Testis (tissue), 3 donors: ENCODE data around the gene CLEC6A. TPM values are rescaled to one million over a fixed set of nuclear protein-coding genes. Genes with fewer than 3 reads are reported as not detected.

Source experiments
- DNase-seq: peaks from one replicate; pipeline ENCODE4 v3.0.0-alpha.2; 2019
- H3K27ac ChIP-seq, 2 donors: fragments of 200-600 bp; sonication (generic); one replicate each; pipeline ENCODE4 v1.5.1; 2019
- H3K27me3 ChIP-seq: fragments of 200-600 bp; sonication (generic); one replicate; pipeline ENCODE4 v1.5.1; 2019
- H3K36me3 ChIP-seq: fragments of 200-600 bp; sonication (generic); one replicate; pipeline ENCODE4 v1.5.1; 2017; ENCODE audit warnings: low read depth; ENCODE audit errors: missing control alignments
- H3K4me1 ChIP-seq: fragments of 200-600 bp; sonication (generic); one replicate; pipeline ENCODE4 v1.5.1; 2019
- H3K4me3 ChIP-seq, 2 donors: fragments of 200-600 bp; sonication (generic); one replicate each; pipeline ENCODE4 v1.5.1; 2017 to 2019
- H3K9me3 ChIP-seq: fragments of 200-600 bp; sonication (generic); one replicate; pipeline ENCODE4 v1.5.1; 2017
- POLR2A ChIP-seq: fragments of 450-650 bp; IDR thresholded peaks from one replicate; pipeline ENCODE4 v1.6.1; 2017; ENCODE audit warnings: antibody characterized with exemption, mild to moderate bottlenecking, moderate library complexity
- WGBS, 2 donors: methylation state at CpG; one replicate each; pipeline ENCODE4 v1.1.5; 2018; 5-methylcytosine and 5-hydroxymethylcytosine counted together
- intact Hi-C: fragments of 100-400 bp; cut with DNase I; formaldehyde crosslinking; loops from one replicate; pipeline ENCODE4 v1.15.1; 2023; ENCODE audit warnings: low total_unique reads
- polyA plus RNA-seq: library from polyadenylated mRNA; stranded (reverse); fragments of 350-450 nt; fragmentation: Illumina TruSeq; extraction: RNeasy Lipid Tissue Mini Kit (QIAGEN cat#74804); gene quantifications from one replicate; pipeline ENCODE4 v1.2.3, GENCODE V29; 2014; ENCODE audit warnings: low read depth, low replicate concordance; ENCODE audit not compliant: insufficient read depth
- total RNA-seq, 2 donors: library from RNA; depleted of rRNA; stranded (reverse); fragments of >200 nt; gene quantifications; one replicate each; pipeline ENCODE4 v1.2.3, GENCODE V29; 2016
- TF ChIP-seq, protein P1 (sequence below), 3 experiments: fragments of 450-650 bp in 2 of 3; fragments of 200-600 bp in 1 of 3; sonication (generic) in 1 of 3; IDR thresholded peaks; one replicate each; pipeline ENCODE4 v1.5.1; 2016 to 2019; ENCODE audit warnings: antibody characterized with exemption in 3 of 3, mild to moderate bottlenecking in 2 of 3, moderate library complexity in 1 of 3

The CLEC6A gene
- total and polyA plus RNA-seq, 3 donors from 2014 or later, result not detected

- H3K4me3 ChIP-seq, result no peak overlapping the region
- 79 to 81% methylated on average over 1 of the region's 1 CpG for WGBS, 2 donors
- no peaks in the 10 kb centered on the region for H3K4me1 ChIP-seq
- intact Hi-C loops, result no loop called here
- H3K36me3 ChIP-seq, result no peaks in the 10 kb centered on the region
- TF ChIP-seq, protein P1, sequence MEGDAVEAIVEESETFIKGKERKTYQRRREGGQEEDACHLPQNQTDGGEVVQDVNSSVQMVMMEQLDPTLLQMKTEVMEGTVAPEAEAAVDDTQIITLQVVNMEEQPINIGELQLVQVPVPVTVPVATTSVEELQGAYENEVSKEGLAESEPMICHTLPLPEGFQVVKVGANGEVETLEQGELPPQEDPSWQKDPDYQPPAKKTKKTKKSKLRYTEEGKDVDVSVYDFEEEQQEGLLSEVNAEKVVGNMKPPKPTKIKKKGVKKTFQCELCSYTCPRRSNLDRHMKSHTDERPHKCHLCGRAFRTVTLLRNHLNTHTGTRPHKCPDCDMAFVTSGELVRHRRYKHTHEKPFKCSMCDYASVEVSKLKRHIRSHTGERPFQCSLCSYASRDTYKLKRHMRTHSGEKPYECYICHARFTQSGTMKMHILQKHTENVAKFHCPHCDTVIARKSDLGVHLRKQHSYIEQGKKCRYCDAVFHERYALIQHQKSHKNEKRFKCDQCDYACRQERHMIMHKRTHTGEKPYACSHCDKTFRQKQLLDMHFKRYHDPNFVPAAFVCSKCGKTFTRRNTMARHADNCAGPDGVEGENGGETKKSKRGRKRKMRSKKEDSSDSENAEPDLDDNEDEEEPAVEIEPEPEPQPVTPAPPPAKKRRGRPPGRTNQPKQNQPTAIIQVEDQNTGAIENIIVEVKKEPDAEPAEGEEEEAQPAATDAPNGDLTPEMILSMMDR (IDR thresholded peaks at IDR 0.05), result no peak
- TF ChIP-seq POLR2A, result no peak
- H3K27ac ChIP-seq, result no peak overlapping the region
- no peaks in the 10 kb centered on the region for H3K9me3 ChIP-seq
- DNase-seq, result no peak
- no peaks in the 10 kb centered on the region for H3K27me3 ChIP-seq
Observed at GRCh38 chr12:8453796-8454195, 2.0 kb upstream of the CLEC6A start.

GRCh38 chr12:8455271-8455670 lies 491 bp upstream of the CLEC6A start:
- DNase-seq, result no peak
- no peaks in the 10 kb centered on the region for H3K9me3 ChIP-seq
- TF ChIP-seq POLR2A, result no peak
- TF ChIP-seq, protein P1 (IDR thresholded peaks at IDR 0.05), result no peak
- intact Hi-C loops, result no loop called here
- no peak overlapping the region for H3K4me3 ChIP-seq
- H3K4me1 ChIP-seq, result no peaks in the 10 kb centered on the region
- H3K36me3 ChIP-seq, result no peaks in the 10 kb centered on the region
- no peaks in the 10 kb centered on the region for H3K27me3 ChIP-seq
- no peak overlapping the region for H3K27ac ChIP-seq

GRCh38 chr12:8461426-8461825 lies 5.7 kb downstream of the CLEC6A start:
- H3K4me3 ChIP-seq, result no peak overlapping the region

GRCh38 chr12:8465301-8465996 lies 9.7 kb downstream of the CLEC6A start:
- Histone ChIP-seq H3K4me1 (no peaks in the 10 kb centered on the region), H3K27ac (no peak overlapping the region), H3K9me3 (no peaks in the 10 kb centered on the region), H3K27me3 (no peaks in the 10 kb centered on the region), H3K4me3 (no peak overlapping the region), H3K36me3 (no peaks in the 10 kb centered on the region)
- intact Hi-C loops, result no loop called here
- DNase-seq, result no peak
- WGBS, 2 donors, result 0% methylated on average over 2 of the region's 2 CpGs
- no peak for TF ChIP-seq POLR2A
- TF ChIP-seq, protein P1 (IDR thresholded peaks at IDR 0.05), result no peak

More at GRCh38 chr12:8461426-8461825, 5.7 kb downstream of the CLEC6A start:
- Histone ChIP-seq H3K27me3 (no peaks in the 10 kb centered on the region), H3K27ac (no peak overlapping the region), H3K4me1 (no peaks in the 10 kb centered on the region), H3K9me3 (no peaks in the 10 kb centered on the region), H3K36me3 (no peaks in the 10 kb centered on the region)
- TF ChIP-seq POLR2A, result no peak
- TF ChIP-seq, protein P1 (IDR thresholded peaks at IDR 0.05), result no peak
- intact Hi-C loops, result no loop called here
- DNase-seq, result no peak
- 83 to 88% methylated on average over 2 of the region's 2 CpGs for WGBS, 2 donors

GRCh38 chr12:8466241-8466640 lies 10.5 kb downstream of the CLEC6A start:
- Histone ChIP-seq H3K9me3 (no peaks in the 10 kb centered on the region), H3K4me3 (no peak overlapping the region), H3K4me1 (no peaks in the 10 kb centered on the region), H3K27ac (no peak overlapping the region), H3K36me3 (no peaks in the 10 kb centered on the region), H3K27me3 (no peaks in the 10 kb centered on the region)
- TF ChIP-seq, protein P1 (IDR thresholded peaks at IDR 0.05), result no peak
- no peak for TF ChIP-seq POLR2A
- intact Hi-C loops, result no loop called here
- DNase-seq, result no peak
